ENCODE measurements around the gene PHF1. TPM values are rescaled to one million over a fixed set of nuclear protein-coding genes. Genes with fewer than 3 reads are reported as not detected.

Gene PHF1
- total and polyA plus RNA-seq, 2 of the 13 experiments (the other 11 are each of a cell fraction or from before 2014, with no cell fraction given) = 25.4 to 61.9 TPM

- TF ChIP-seq ARID4A (CRISPR knock-in tag; IDR thresholded peaks at IDR 0.05; ENCODE audit: borderline replicate concordance) = peak; percentile 74
- TF ChIP-seq, protein P1, sequence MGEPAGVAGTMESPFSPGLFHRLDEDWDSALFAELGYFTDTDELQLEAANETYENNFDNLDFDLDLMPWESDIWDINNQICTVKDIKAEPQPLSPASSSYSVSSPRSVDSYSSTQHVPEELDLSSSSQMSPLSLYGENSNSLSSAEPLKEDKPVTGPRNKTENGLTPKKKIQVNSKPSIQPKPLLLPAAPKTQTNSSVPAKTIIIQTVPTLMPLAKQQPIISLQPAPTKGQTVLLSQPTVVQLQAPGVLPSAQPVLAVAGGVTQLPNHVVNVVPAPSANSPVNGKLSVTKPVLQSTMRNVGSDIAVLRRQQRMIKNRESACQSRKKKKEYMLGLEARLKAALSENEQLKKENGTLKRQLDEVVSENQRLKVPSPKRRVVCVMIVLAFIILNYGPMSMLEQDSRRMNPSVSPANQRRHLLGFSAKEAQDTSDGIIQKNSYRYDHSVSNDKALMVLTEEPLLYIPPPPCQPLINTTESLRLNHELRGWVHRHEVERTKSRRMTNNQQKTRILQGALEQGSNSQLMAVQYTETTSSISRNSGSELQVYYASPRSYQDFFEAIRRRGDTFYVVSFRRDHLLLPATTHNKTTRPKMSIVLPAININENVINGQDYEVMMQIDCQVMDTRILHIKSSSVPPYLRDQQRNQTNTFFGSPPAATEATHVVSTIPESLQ (CRISPR knock-in tag; conservative IDR thresholded peaks at IDR 0.05) = 0 out of 2 replicates have a peak, but pooled peaks have one; percentile 16
- TF ChIP-seq NFE2L2 (IDR thresholded peaks at IDR 0.05; ENCODE audit: low read length) = no peak
- TF ChIP-seq KMT2A (CRISPR knock-in tag; IDR thresholded peaks at IDR 0.05) = peak; percentile 60; the same call in 1 of the 2 replicates
- TF ChIP-seq RARA (CRISPR knock-in tag; IDR thresholded peaks at IDR 0.05) = no peak
- TF ChIP-seq RBM22 (optimal IDR thresholded peaks at IDR 0.05; ENCODE audit: low read length) = no peak
- TF ChIP-seq, protein P2, sequence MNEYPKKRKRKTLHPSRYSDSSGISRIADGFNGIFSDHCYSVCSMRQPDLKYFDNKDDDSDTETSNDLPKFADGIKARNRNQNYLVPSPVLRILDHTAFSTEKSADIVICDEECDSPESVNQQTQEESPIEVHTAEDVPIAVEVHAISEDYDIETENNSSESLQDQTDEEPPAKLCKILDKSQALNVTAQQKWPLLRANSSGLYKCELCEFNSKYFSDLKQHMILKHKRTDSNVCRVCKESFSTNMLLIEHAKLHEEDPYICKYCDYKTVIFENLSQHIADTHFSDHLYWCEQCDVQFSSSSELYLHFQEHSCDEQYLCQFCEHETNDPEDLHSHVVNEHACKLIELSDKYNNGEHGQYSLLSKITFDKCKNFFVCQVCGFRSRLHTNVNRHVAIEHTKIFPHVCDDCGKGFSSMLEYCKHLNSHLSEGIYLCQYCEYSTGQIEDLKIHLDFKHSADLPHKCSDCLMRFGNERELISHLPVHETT (CRISPR knock-in tag; conservative IDR thresholded peaks at IDR 0.05) = no peak
Measured at GRCh38 chr6:33391922-33392594, 18.8 kb upstream of the PHF1 start (continued).
